Kidney (tissue), 14 donors: ENCODE data around the gene S100A3. TPM values are rescaled to one million over a fixed set of nuclear protein-coding genes. Genes with fewer than 3 reads are reported as not detected.
"Not testable (repeated sequence)": the region's sequence is repeated elsewhere in the genome, so short reads cannot be mapped to it uniquely, and the experiment has no call there.

Experiments
- DNase-seq, 5 donors: peaks; one replicate each; pipeline ENCODE4 v3.0.0-alpha.2; 2013 to 2020
- FAIRE-seq: peaks from 2 replicates; lab custom pipeline; 2012; peaks lifted over from hg19 to GRCh38; lab: Jason Lieb, UNC
- H3K27ac ChIP-seq, 2 donors: one replicate each; pipeline ENCODE4 v1.7.0; 2013; ENCODE audit warnings: low read depth in 2 of 2, low read length in 2 of 2, inconsistent platforms in 1 of 2
- H3K27me3 ChIP-seq: one replicate; pipeline ENCODE4 v1.7.1; 2013; ENCODE audit warnings: low read length, inconsistent platforms; ENCODE audit not compliant: control insufficient read depth, insufficient read depth
- H3K36me3 ChIP-seq, 3 donors: one replicate each; pipeline versions ENCODE4 v1.7.0 to v1.7.1; 2013; ENCODE audit warnings: low read length in 3 of 3, control low read depth in 1 of 3, inconsistent platforms in 1 of 3; ENCODE audit not compliant: insufficient read depth in 3 of 3, control insufficient read depth in 2 of 3
- H3K4me1 ChIP-seq, 3 donors: one replicate each; pipeline versions ENCODE4 v1.7.0 to v1.7.1; 2013; ENCODE audit warnings: low read length in 3 of 3, inconsistent platforms in 1 of 3, low read depth in 1 of 3; ENCODE audit not compliant: control insufficient read depth in 2 of 3, insufficient read depth in 2 of 3
- H3K4me3 ChIP-seq, 3 donors: one replicate each; pipeline versions ENCODE4 v1.7.0 to v1.8.1; 2013; ENCODE audit warnings: low read length in 3 of 3, control low read depth in 1 of 3, inconsistent platforms in 1 of 3
- H3K9ac ChIP-seq, 3 donors: one replicate each; pipeline versions ENCODE4 v1.7.0 to v1.7.1; 2013; ENCODE audit warnings: low read length in 3 of 3, control low read depth in 1 of 3, inconsistent platforms in 1 of 3
- H3K9me3 ChIP-seq, 3 donors: one replicate each; pipeline versions ENCODE4 v1.7.0 to v1.7.1; 2013; ENCODE audit warnings: low read length in 3 of 3, control low read depth in 1 of 3, inconsistent platforms in 1 of 3; ENCODE audit not compliant: control insufficient read depth in 2 of 3, insufficient read depth in 1 of 3
- CTCF ChIP-seq: IDR thresholded peaks from 3 replicates; pipeline ENCODE4 v1.5.1; 2012; ENCODE audit warnings: mild to moderate bottlenecking, moderate library complexity, borderline replicate concordance; ENCODE audit not compliant: insufficient read depth; ENCODE audit errors: extremely low read depth
- intact Hi-C: fragments of 100-400 bp; cut with DNase I; formaldehyde crosslinking; loops from one replicate; pipeline ENCODE4 v1.11.1; 2022
- polyA plus RNA-seq: library from polyadenylated mRNA; stranded (reverse); fragments of 350-450 nt; fragmentation: Illumina TruSeq; extraction: RNeasy Lipid Tissue Mini Kit (QIAGEN cat#74804); gene quantifications from one replicate; pipeline ENCODE4 v1.2.3, GENCODE V29; 2014; ENCODE audit warnings: low read depth, low replicate concordance; ENCODE audit not compliant: insufficient read depth
- total RNA-seq: library from RNA; stranded (reverse); fragmentation: NEBNext Ultra II Directional; extraction: Animal tissue kit (Norgen Biotek cat#: 25700); gene quantifications from one replicate; pipeline ENCODE4 v1.2.1, GENCODE V29; 2021
- donor health status: control.
- donor health status: control.
- donor health status: control.
- donor health status: control.
- donor health status: control.
- donor health status: DM: yes; HTN: yes; CAD: no.
- donor health status: Normal renal cell carcinoma (clear cell type).

S100A3 gene
- total and polyA plus RNA-seq, 2 donors from 2014 or later, result 2.5 to 8.4 TPM

GRCh38 chr1:153586347-153586746 lies 37.3 kb upstream of the S100A3 start:
- Histone ChIP-seq H3K9me3 (no peaks in the 10 kb centered on the region), H3K4me1 (no peaks in the 10 kb centered on the region), H3K36me3 (no peaks in the 10 kb centered on the region), H3K27me3 (no peaks in the 10 kb centered on the region), H3K27ac (no peak overlapping the region), H3K9ac (no peak overlapping the region), H3K4me3 (no peak overlapping the region)
- DNase-seq, result no peak
- no peak for TF ChIP-seq CTCF
- intact Hi-C loops, result no loop called here
- no peak for FAIRE-seq

- no peak for TF ChIP-seq CTCF
- H3K27me3 ChIP-seq, result no peaks in the 10 kb centered on the region
- H3K9ac ChIP-seq, result no peak overlapping the region
- H3K36me3 ChIP-seq, result no peaks in the 10 kb centered on the region
- H3K4me1 ChIP-seq, result no peaks in the 10 kb centered on the region
- DNase-seq (no peak), FAIRE-seq (no peak)
- H3K27ac ChIP-seq, result no peak overlapping the region
- no peaks in the 10 kb centered on the region for H3K9me3 ChIP-seq
- no peak overlapping the region for H3K4me3 ChIP-seq
- intact Hi-C loops, result no loop called here
Observed at GRCh38 chr1:153585006-153585405, 35.9 kb upstream of the S100A3 start.

GRCh38 chr1:153583976-153584375 lies 34.9 kb upstream of the S100A3 start:
- Histone ChIP-seq H3K4me3 (no peak overlapping the region), H3K27ac (no peak overlapping the region), H3K27me3 (no peaks in the 10 kb centered on the region), H3K9me3 (no peaks in the 10 kb centered on the region), H3K36me3 (no peaks in the 10 kb centered on the region), H3K4me1 (no peaks in the 10 kb centered on the region), H3K9ac (no peak overlapping the region)
- DNase-seq (no peak), FAIRE-seq (no peak)
- no peak for TF ChIP-seq CTCF
- intact Hi-C loops, result no loop called here

- FAIRE-seq, DNase-seq, H3K4me1 ChIP-seq, H3K27me3 ChIP-seq, H3K9ac ChIP-seq, H3K9me3 ChIP-seq, H3K36me3 ChIP-seq, H3K4me3 ChIP-seq, intact Hi-C loops, H3K27ac ChIP-seq: not testable (repeated sequence)
Observed at GRCh38 chr1:153583514-153583913, 34.5 kb upstream of the S100A3 start.

GRCh38 chr1:153582836-153583235 lies 33.8 kb upstream of the S100A3 start:
- DNase-seq, result peak in 1 of 5 donors; percentile 69
- H3K36me3 ChIP-seq, H3K9me3 ChIP-seq, intact Hi-C loops, H3K9ac ChIP-seq, H3K27me3 ChIP-seq, H3K4me1 ChIP-seq, H3K4me3 ChIP-seq, FAIRE-seq, H3K27ac ChIP-seq: not testable (repeated sequence)
